Measurements from ENCODE around the gene STRBP.
A peak's percentile ranks its signal among the peaks of the same experiment; 100 is the strongest.

- TF ChIP-seq PKNOX1 (IDR thresholded peaks at IDR 0.05) = peak; percentile 59
- no peak for TF ChIP-seq FOXM1 (IDR thresholded peaks at IDR 0.05; ENCODE audit: borderline replicate concordance)
- TF ChIP-seq ZNF384 (IDR thresholded peaks at IDR 0.05) = no peak
- TF ChIP-seq SP1 (IDR thresholded peaks at IDR 0.05) = no peak
- TF ChIP-seq NFRKB (IDR thresholded peaks at IDR 0.05) = no peak
- no peak for TF ChIP-seq ELF4 (IDR thresholded peaks at IDR 0.05)
- TF ChIP-seq CTBP1 (IDR thresholded peaks at IDR 0.05; ENCODE audit: borderline replicate concordance) = no peak
- no peak for TF ChIP-seq BHLHE40 (IDR thresholded peaks at IDR 0.05; ENCODE audit: borderline replicate concordance)
- no peak for TF ChIP-seq SUZ12 (IDR thresholded peaks at IDR 0.05)
- TF ChIP-seq TARDBP (IDR thresholded peaks at IDR 0.05) = no peak
Measured at GRCh38 chr9:123107639-123108285, 160.6 kb downstream of the STRBP start.

Measured in HEK293T (cell line).